Activated T-cell treated with anti-CD3 and anti-CD28 coated beads, Interleukin-2, amount 50 U/mL, for 48 hours (primary cell): ENCODE measurements around the gene SMAD3.

Source experiments
- DNase-seq, 2 experiments: peaks; one replicate each; pipeline ENCODE4 v3.0.0-alpha.2; 2020

Gene SMAD3

GRCh38 chr15:67202091-67202490 is 136.7 kb downstream of the SMAD3 start:
- DNase-seq, result no peak

- DNase-seq, result no peak
These were observed 137.6 kb downstream of the SMAD3 start for GRCh38 chr15:67202991-67203390.

DNA sequence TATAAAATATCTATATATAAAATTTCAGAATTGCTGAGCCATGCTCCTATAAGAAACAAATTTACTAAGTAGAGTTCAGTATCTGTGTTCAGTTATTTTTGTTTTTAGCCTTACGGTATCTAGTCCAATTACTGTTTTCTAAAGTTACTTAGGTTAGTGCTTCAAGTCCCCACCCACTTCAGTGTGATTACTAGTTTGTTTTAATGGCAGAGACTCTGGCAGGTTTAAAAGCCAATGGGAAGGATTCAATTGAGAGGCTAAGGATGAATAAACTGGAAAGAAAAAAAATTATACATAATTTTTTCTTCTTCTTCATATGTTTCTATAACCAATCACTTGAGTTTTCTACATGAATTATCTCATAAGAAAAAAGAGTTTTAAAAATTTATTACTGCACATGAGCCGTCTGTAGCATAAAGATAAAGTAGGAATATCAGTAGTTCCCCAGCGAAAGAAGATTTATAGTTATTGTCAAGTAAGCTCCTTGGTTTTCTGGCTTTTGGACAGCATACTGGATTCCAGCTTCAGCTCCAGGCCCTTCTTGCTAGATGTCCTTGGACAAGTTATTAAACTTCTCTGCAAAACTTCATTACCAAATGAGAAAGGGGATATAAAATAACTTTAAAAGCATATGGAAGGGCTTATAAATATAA is 142.3 kb downstream of the SMAD3 start:
- DNase-seq, result no peak

DNA sequence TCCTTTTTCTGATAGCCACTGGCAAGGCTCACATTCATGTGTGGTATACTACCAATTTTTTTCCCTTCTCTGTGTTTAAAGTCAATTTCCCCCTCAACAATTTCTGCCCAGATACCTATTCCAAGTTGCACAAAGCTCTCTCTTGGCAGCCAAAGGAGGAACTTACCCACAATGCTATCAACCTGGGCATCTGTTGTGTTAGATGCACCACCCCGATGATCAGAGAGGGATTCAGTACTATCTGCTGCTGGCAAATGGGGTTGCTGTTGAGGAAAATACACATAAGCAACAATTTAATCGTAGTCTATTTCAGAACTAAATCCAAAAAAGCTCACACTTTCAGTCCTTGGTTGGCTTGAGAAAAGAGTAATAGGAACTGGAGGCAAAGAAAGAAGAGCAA is 143.0 kb downstream of the SMAD3 start:
- no peak for DNase-seq

DNA sequence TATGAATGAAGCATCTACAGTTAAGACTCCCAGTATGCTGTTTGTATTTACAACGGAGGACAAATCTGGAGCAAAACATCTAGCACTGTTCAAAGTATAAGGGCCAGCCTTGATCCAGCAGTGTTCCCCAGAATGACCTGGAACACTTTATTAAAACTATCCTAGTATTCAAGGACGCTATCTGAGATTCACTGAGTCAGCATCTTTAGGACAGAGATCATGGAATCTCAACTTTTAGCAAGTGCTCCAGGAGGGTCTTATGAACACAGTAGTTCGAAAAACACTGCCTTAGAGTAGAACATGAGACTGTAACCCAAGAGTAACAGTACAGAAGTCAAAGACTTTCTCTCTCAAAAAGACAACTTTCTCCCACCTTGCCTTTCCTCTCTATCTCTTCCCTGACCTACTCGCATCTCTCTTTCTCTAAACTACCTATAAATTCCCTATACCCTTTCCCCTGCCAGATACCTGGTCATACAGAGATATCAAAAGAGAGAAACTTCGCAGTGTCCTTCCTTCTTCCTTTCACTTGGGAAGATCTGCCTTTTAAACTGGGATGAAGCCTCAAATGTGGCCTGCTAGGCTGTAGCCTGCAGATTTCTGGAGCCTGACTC is 145.3 kb downstream of the SMAD3 start:
- DNase-seq, result no peak

DNA sequence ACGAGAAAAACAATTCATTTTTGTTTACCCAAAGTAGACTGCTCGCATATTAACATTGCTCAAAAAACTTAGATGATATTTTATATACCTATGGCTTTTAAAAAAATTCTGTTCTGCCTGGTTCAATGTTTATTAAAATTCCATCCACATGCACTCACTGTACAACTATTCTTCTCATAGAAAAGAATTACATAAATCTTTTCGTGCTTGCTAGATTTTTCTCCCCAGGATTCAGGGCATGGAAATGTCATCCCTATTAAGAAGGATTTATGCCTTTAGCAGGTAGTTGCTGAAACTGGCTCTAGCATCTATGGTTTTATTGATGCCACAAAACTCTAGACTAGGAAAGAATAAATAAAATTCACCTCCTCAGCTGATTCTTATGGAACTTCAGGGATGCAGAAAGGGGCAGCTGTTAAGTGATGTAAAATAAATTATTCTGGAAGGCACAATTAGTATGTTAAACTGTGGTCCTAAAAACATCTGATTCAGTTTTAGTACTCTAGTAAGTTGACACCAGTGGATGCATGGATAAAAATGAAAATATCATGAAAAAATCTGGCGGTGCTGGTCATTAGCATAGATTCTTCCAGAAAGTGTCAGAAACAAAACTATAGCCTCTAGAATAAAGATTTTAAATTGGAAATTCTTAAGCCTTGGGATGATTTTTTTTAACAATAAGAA is 147.4 kb downstream of the SMAD3 start:
- no peak for DNase-seq

GRCh38 chr15:67215102-67215501 is 149.7 kb downstream of the SMAD3 start:
- no peak for DNase-seq

DNA sequence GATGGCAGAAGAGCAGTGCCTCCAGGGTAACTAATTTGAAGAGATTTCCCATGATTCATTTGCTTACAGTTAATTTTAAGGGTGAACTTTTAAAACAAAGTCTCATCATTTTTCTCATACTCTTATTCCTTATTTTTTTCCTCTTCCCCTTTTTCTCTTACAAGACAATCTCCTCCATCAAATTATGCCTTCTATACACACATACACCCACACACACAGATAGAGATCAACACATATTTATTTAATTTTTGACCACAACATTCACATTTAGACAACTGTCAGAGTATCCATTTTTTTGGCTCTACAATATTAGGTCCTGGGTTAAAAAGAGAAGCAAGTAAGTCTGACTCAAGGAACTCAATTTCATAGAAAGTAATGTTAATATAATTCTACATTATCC is 151.5 kb downstream of the SMAD3 start:
- no peak for DNase-seq

DNA sequence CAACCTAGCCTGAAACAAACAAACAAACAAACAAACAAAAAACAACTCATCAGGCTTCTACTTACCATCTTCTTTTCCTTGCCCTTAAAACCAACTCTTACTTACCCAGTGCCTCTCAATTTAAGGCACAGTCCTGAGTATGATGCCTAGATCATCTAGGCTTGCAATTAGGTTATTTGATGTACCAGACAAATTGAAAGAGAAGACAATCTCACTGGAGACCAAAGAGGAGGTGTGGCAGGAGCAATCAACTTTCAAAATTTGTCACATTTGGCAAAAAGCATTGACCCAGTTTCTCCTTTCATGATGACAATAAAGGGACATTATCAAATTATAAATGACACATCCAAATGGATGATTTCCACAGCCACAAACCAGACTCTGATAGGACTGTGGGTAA is 153.0 kb downstream of the SMAD3 start:
- DNase-seq, result no peak

- DNase-seq, result no peak
These were observed 153.9 kb downstream of the SMAD3 start for GRCh38 chr15:67219288-67219687.

DNA sequence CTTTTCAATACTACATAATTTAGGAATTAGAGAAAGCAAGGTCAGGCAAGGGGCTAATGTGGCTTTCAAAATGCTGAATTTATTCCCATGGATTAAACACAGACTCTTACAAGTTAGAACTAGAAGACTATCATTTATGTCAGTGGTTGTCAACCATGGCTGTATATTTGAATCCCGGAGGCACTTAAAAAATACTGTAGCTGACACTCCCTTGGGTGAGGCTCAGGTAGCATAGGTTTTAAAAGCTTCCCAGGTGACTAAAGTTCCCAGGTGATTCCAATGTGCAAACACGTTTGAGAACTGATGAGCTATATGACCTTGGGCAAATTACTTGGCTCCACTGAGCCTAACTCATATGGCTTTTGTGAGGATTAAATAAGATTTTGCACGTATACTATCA is 159.5 kb downstream of the SMAD3 start:
- DNase-seq, result no peak

DNA sequence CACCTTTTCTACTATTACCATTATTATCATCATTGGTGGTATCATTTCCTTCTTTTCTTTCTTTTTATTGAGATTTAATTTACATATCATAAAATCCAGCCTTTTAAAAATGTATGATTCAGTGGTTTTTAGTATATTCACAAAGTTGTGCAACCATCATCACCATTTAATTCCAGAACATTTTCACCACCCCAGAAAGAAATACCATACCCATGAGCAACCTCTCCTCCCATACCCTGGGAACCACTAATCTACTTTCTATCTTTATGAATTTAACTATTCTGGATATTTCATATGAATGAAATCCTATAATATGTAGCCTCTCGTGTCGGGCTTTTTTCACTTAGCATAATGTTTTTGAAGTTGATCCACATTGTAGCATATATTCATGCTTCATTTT is 159.9 kb downstream of the SMAD3 start:
- DNase-seq, result no peak

- no peak for DNase-seq
These were observed 162.0 kb downstream of the SMAD3 start for GRCh38 chr15:67227431-67227830.

DNA sequence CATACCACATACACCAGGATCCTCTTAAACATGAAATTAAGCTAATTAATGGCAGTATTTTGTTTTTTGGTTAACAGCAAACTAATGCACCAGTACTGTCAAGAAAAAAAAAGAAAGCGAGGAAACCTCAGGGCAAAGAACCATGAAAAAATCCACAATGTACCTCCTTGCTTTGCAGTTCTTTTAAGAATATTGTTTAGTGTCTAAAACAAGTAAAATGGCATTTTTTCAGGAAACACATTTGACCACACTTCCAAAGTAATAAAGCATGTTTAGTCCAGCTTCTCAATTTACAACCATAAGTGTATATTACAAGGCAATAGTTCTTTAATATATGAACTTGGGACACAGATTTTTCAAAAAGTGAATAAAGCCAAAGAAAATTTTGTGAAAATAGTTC is 162.4 kb downstream of the SMAD3 start:
- DNase-seq, result no peak

DNA sequence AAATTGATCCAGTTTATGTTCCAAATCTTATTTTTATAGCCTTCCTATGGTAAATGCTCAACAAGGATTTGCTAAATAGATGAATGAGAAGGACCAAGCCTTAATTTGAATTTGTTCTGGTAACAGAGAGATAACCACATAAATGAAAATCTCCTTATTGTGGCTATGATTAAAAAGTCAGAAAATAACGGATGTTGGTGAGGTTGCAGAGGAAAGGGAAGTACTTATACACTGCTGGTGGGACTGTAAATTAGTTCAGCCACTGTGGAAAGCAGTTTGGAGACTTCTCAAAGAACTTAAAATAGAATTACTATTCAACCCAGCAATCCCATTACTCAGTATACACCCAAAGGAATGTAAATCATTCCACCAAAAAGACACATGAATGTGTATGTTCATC is 162.9 kb downstream of the SMAD3 start:
- DNase-seq, result no peak

DNA sequence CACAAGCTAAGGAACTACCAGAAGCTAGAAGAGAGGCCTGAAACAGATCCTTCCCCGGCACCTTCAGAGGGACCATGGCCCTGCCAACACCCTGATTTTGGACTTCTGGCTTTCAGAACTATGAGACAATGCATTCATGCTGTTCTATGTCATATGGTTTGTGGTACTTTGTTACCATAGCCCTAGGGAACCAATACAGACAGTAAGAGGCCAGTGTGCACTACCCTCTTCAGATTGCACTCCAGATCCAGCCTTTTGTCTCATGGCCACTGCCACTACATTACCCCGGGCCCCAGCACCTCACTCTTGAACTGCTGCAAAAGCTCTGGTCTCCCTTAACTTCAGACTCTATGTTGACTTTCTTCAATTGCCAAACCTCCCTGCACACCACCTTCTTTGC is 165.1 kb downstream of the SMAD3 start:
- DNase-seq, result no peak

DNA sequence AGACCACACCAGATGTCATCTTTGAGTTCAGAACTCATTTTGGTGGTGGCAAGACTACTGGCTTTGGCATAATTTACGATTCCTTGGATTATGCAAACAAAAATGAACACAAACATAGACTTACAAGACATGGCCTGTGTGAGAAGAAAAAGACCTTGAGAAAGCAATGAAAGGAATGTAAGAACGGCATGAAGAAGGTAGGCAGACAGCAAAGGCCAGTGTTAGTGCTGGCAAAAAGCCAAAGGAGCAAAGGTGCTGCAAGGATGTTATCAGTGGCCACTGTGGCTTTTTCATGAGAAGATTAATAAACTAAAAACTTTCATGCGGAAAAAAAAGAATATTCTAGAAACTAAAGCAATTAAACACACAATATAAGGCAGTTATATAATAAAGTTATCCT is 167.2 kb downstream of the SMAD3 start:
- DNase-seq, result no peak

DNA sequence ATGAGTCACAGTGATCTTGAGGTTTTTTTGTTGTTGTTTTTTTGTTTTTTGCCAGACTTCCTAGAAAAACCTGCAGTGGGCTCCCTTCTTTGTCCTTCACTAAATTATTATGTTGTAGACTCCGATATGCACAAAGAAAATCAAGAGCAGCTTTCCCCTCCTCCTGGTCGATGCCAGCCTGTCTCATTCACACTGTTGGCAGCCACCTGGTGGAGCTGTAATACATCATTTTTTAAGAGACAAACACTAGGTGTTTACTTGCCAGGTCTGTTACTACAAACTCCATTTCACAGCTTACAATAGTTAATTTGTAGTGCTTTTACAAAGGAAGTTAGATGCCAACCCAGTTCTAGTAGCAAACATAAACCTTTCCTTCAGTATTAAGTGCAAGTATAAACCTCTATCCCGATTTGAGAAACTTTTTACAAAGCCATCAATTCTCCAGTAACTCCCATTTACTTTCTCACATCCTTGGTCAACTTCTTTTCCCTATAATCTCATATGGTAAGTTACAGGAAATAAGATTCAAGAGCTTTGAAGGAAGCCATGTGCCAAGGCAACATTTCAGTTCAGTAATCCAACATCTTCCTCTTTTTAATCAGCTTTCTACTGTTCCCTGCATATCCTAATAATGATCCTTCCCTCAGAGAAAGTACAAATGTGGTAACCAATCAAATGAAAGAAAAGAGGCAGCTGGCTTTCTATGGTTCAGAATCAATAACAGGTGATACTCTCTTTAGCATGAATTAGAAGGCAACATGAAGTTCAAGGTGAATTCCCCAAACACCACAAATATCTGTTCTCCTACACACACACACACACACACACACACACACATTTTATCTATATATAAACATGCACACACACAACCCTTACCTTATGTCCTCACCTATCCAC is 175.1 kb downstream of the SMAD3 start:
- no peak for DNase-seq

DNA sequence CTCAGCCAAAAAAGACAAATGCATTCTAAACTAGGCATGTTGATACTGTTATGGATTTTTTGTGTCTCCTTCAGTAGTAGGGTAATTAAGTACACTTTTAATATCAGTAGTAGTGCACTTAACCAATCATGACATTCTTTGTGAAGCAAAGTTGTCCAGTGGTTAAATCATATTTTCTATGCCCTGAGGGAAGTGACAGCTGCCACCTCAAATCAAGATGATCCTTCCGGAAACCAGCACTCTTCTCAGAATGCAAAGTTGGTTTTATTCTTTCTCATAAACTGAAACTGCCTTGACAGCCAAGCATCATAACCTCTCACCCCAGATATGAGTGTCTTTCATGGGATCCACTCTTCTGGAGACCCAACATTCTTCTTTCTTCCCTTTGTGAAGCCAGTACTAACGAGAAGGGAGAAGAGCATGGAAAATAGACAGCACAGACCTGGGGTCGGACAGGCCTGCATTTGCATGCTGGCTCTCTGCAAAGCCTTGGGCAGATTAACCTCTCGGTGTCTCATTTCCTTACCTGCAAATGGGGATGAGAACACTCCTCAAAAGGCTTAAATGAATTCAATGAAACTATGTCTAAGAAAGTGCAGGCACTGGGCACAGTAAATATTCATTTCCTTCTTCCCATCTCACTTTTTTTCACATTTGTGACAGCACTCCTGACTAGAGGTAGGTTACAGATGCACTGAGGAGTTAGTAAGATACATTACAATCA is 175.9 kb downstream of the SMAD3 start:
- peak; percentile 61 to 64 for DNase-seq

DNA sequence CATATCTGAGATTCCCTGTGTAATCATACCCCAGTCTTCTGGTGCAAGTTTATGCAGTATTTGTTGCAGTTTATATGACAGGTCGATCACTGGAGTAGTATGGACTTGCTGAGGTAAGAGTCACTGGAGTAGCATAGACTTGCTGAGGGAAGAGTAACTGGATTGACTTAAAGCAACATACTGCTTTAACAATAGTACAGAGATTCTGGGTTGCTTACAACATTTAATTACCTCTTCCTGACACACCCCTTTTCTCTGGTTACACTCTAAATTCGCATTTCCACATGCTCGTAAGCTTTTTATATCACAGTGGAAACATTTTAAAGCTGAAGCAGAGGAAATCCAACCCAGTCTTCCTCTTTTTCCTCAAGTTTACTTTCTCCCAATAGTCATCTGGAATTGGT is 177.3 kb downstream of the SMAD3 start:
- no peak for DNase-seq
